ENCODE data around the gene SERPINA3. TPM values are rescaled to one million over a fixed set of nuclear protein-coding genes. Genes with fewer than 3 reads are reported as not detected.

Gene SERPINA3
- total and polyA plus RNA-seq, 2 donors (not counting 1 experiment from before 2014, with no cell fraction given), result not detected

DNA sequence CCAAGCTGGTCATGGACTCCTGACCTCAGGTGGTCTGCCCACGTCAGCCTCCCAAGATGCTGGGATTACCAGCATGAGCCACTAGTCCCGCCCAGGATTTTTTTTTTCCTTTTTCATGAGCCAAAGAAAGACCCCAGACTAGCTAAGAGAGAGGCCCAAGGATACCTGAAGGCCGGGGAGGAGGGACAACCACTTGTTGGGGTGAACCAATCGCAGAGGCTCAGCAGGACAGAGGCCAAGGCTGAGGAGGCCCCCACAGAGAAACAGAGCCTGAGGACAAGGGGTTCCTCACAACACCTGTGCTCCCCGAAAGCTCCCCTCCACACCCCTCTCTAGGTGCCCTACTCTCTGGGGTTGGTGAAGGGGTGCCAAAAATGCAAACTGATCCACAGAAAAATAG, 1.0 kb upstream of the SERPINA3 start:
- no peaks in the 10 kb centered on the region for H3K36me3 ChIP-seq (replicated peaks in 1 of 2; ENCODE audit: control extremely low read depth in 1 of 2, control insufficient read depth in 1 of 2, extremely low read depth in 1 of 2, insufficient read depth in 2 of 2, low read length in 1 of 2)
- H2AFZ ChIP-seq (ENCODE audit: insufficient read depth, low read depth, low read length, poor library complexity, severe bottlenecking), result no peak overlapping the region
- 100% methylated on average over 2 of the region's 5 CpGs for WGBS (ENCODE audit: insufficient coverage)
- Mint-ChIP-seq H3K27me3 (no peaks in the 10 kb centered on the region), H3K4me3 (no peak overlapping the region), H3K4me1 (no peaks in the 10 kb centered on the region), H3K9me3 (ENCODE audit: insufficient read depth) (peaks cover 2% of the 10 kb centered on the region), H3K27ac (no peak overlapping the region)
- POLR2A ChIA-PET, result no interaction called here
- no peak overlapping the region for H3K9ac ChIP-seq (ENCODE audit: low read length)
- H3K9me3 ChIP-seq (ENCODE audit: control extremely low read depth in 1 of 3, control insufficient read depth in 2 of 3, insufficient read depth in 1 of 3, low read length in 2 of 3), result peaks cover 0 to 15% (median 0%) of the 10 kb centered on the region in 3 donors
- no peaks in the 10 kb centered on the region for H3K4me1 ChIP-seq (ENCODE audit: control insufficient read depth in 2 of 2, insufficient read depth in 2 of 2, low read length in 2 of 2)
- H3K4me2 ChIP-seq (replicated peaks; ENCODE audit: low read depth, low read length, poor library complexity, severe bottlenecking), result no peak overlapping the region
- H3K79me2 ChIP-seq (ENCODE audit: control insufficient read depth, insufficient read depth, low read length), result no peaks in the 10 kb centered on the region
- ATAC-seq (ENCODE audit: low read depth) (no peak), DNase-seq (no peak)
- TF ChIP-seq, protein P1, sequence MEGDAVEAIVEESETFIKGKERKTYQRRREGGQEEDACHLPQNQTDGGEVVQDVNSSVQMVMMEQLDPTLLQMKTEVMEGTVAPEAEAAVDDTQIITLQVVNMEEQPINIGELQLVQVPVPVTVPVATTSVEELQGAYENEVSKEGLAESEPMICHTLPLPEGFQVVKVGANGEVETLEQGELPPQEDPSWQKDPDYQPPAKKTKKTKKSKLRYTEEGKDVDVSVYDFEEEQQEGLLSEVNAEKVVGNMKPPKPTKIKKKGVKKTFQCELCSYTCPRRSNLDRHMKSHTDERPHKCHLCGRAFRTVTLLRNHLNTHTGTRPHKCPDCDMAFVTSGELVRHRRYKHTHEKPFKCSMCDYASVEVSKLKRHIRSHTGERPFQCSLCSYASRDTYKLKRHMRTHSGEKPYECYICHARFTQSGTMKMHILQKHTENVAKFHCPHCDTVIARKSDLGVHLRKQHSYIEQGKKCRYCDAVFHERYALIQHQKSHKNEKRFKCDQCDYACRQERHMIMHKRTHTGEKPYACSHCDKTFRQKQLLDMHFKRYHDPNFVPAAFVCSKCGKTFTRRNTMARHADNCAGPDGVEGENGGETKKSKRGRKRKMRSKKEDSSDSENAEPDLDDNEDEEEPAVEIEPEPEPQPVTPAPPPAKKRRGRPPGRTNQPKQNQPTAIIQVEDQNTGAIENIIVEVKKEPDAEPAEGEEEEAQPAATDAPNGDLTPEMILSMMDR (IDR thresholded peaks at IDR 0.05), result no peak
- no peak for TF ChIP-seq EZH2 (IDR thresholded peaks at IDR 0.05; ENCODE audit: borderline replicate concordance, insufficient read depth, low read depth, low read length, poor library complexity, severe bottlenecking)
- no peak overlapping the region for H3K4me3 ChIP-seq (ENCODE audit: control extremely low read depth in 1 of 5, extremely low read depth in 1 of 5, insufficient read depth in 1 of 5, low read depth in 2 of 5, low read length in 4 of 5)
- no peaks in the 10 kb centered on the region for H3K27me3 ChIP-seq (replicated peaks in 1 of 4; ENCODE audit: control extremely low read depth in 1 of 4, control insufficient read depth in 3 of 4, insufficient read depth in 4 of 4, low read length in 3 of 4)
- no peaks in the 10 kb centered on the region for H4K20me1 ChIP-seq (ENCODE audit: control insufficient read depth, insufficient read depth, low read length, poor library complexity, severe bottlenecking)
- intact Hi-C loops (cut with micrococcal nuclease), result no loop called here
- CTCF ChIA-PET, result no interaction called here
- no peak overlapping the region for H3K27ac ChIP-seq (ENCODE audit: low read length in 2 of 2)

- Mint-ChIP-seq H3K4me3 (no peak overlapping the region), H3K4me1 (no peaks in the 10 kb centered on the region), H3K27ac (no peak overlapping the region), H3K9me3 (ENCODE audit: insufficient read depth) (peaks cover 2% of the 10 kb centered on the region), H3K27me3 (no peaks in the 10 kb centered on the region)
- Histone ChIP-seq H3K79me2 (ENCODE audit: control insufficient read depth, insufficient read depth, low read length) (no peaks in the 10 kb centered on the region), H3K27me3 (replicated peaks in 1 of 4; ENCODE audit: control extremely low read depth in 1 of 4, control insufficient read depth in 3 of 4, insufficient read depth in 4 of 4, low read length in 3 of 4) (no peaks in the 10 kb centered on the region), H3K4me1 (ENCODE audit: control insufficient read depth in 2 of 2, insufficient read depth in 2 of 2, low read length in 2 of 2) (no peaks in the 10 kb centered on the region), H3K27ac (ENCODE audit: low read length in 2 of 2) (no peak overlapping the region), H3K9me3 (ENCODE audit: control extremely low read depth in 1 of 3, control insufficient read depth in 2 of 3, insufficient read depth in 1 of 3, low read length in 2 of 3) (peaks cover 0 to 23% (median 5%) of the 10 kb centered on the region in 3 donors), H3K4me2 (replicated peaks; ENCODE audit: low read depth, low read length, poor library complexity, severe bottlenecking) (no peak overlapping the region), H2AFZ (ENCODE audit: insufficient read depth, low read depth, low read length, poor library complexity, severe bottlenecking) (no peak overlapping the region), H3K4me3 (ENCODE audit: control extremely low read depth in 1 of 5, extremely low read depth in 1 of 5, insufficient read depth in 1 of 5, low read depth in 2 of 5, low read length in 4 of 5) (no peak overlapping the region), H4K20me1 (ENCODE audit: control insufficient read depth, insufficient read depth, low read length, poor library complexity, severe bottlenecking) (no peaks in the 10 kb centered on the region), H3K36me3 (replicated peaks in 1 of 2; ENCODE audit: control extremely low read depth in 1 of 2, control insufficient read depth in 1 of 2, extremely low read depth in 1 of 2, insufficient read depth in 2 of 2, low read length in 1 of 2) (no peaks in the 10 kb centered on the region), H3K9ac (ENCODE audit: low read length) (no peak overlapping the region)
- TF ChIP-seq, protein P1 (IDR thresholded peaks at IDR 0.05), result no peak
- TF ChIP-seq EZH2 (IDR thresholded peaks at IDR 0.05; ENCODE audit: borderline replicate concordance, insufficient read depth, low read depth, low read length, poor library complexity, severe bottlenecking), result no peak
- WGBS (ENCODE audit: insufficient coverage), result 46% methylated on average over 4 of the region's 9 CpGs
- POLR2A ChIA-PET, result no interaction called here
- CTCF ChIA-PET, result no interaction called here
- no peak for DNase-seq
- no peak for ATAC-seq (ENCODE audit: low read depth)
- intact Hi-C loops (cut with micrococcal nuclease), result no loop called here
Measured at GRCh38 chr14:94612580-94613554, 676 bp downstream of the SERPINA3 start.
